ENCODE results near the gene PDZD2.

The PDZD2 gene

DNA sequence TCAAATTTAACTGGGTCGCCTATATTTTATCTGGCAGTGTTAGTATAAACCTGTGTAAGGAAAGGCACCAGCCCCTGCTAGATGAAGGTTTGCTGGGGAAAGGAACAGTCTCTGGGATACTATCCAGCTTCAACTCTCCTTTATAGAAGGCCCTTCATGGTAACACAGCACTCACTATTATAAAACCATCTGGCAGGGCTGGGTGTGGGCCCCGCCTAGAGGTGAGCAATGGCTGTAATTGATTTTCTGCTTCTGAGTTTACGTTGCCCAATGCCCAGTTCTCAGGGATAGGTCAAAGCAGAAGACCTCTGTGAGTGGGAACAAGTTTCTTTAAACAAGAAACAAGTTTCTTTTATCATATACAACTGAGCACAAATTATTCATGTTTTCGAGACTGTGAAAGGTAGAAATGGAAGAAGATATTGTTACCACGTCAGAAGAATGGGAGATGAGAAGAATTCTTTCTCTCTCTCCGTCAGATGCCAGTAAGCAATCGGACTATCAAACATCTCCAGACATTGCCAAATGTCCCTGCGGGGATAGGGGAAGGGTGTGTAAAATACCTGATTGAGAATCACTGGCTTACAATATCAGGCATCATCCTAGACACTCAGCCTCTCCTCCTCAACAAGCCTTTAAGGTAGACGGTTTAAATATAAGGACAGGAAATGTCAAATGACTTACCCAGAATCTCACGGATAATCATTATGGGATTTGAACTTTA is 205.9 kb downstream of the PDZD2 start:
- no peak for DNase-seq
- H3K4me1 ChIP-seq: peaks cover 23% of the 10 kb centered on the region
- H3K9me3 ChIP-seq: no peaks in the 10 kb centered on the region
- H3K27me3 ChIP-seq: no peaks in the 10 kb centered on the region
- no peak for TF ChIP-seq CTCF (IDR thresholded peaks at IDR 0.05; ENCODE audit: low read depth, low read length)
- H3K36me3 ChIP-seq: no peaks in the 10 kb centered on the region
- H3K4me3 ChIP-seq (ENCODE audit: low read depth, low read length): no peak overlapping the region

DNA sequence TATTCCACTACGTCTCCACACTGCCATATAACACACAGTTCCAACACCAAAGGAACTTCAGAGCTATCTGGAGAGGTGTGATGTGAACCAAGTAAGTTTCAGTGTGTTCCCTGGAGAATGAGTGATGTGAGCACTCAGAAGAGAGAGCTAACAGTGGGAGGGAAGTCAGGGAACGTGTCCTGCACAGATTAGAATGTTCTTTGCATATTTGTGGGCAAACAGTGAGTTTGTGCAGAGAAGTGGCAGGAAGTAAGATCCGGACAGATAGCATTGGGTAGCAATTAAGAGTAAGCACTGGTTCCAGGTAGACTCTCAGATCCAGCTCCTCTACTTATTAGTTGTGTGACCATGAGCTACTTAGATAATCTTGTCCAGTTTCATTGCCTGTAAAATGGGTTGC is 206.4 kb downstream of the PDZD2 start:
- H3K9me3 ChIP-seq: no peaks in the 10 kb centered on the region
- H3K4me1 ChIP-seq: peaks cover 23% of the 10 kb centered on the region
- no peak for DNase-seq
- H3K4me3 ChIP-seq (ENCODE audit: low read depth, low read length): no peak overlapping the region
- no peaks in the 10 kb centered on the region for H3K36me3 ChIP-seq
- TF ChIP-seq CTCF (IDR thresholded peaks at IDR 0.05; ENCODE audit: low read depth, low read length): no peak
- H3K27me3 ChIP-seq: no peaks in the 10 kb centered on the region

DNA sequence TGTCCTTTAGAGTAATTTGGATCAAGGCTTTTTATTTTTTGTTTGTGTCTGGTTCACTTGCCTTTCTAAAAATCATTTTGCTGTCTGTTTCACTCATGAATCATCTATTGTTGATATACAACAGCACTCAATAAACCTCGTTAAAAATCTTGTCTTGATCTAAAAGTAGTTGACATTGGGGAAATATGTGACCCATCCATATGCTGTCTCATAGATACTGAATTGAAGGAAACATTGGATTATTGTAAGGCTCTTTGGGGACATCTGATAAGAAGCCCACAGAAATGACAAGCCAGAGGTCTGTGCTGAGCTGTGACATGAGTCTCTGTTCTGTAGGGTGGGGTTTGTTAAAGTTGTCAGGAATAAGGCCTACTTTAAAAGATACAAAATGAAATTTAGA is 208.0 kb downstream of the PDZD2 start:
- Histone ChIP-seq H3K4me1 (peaks cover 30% of the 10 kb centered on the region), H3K36me3 (no peaks in the 10 kb centered on the region), H3K9me3 (no peaks in the 10 kb centered on the region), H3K4me3 (ENCODE audit: low read depth, low read length) (no peak overlapping the region), H3K27me3 (no peaks in the 10 kb centered on the region)
- DNase-seq: peak; percentile 31
- no peak for TF ChIP-seq CTCF (IDR thresholded peaks at IDR 0.05; ENCODE audit: low read depth, low read length)

DNA sequence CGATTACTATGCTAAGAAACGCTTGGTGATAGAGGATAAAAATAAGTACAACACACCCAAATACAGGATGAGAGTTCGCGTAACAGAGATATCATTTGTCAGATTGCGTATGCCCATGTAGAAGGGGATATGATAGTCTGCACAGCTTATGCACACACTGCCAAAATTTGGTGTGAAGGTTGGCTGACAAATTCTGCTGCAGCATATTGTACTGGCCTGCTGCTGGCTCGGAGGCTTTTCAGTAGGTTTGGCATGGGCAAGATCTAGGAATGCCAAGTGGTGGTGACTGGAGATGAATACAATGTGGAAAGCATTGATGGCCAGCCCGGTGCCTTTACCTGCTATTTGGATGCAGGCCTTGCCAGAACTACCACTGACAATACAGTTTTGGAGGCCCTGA is 208.4 kb downstream of the PDZD2 start:
- Histone ChIP-seq H3K4me3 (ENCODE audit: low read depth, low read length) (no peak overlapping the region), H3K9me3 (no peaks in the 10 kb centered on the region), H3K4me1 (peaks cover 30% of the 10 kb centered on the region), H3K36me3 (no peaks in the 10 kb centered on the region), H3K27me3 (no peaks in the 10 kb centered on the region)
- TF ChIP-seq CTCF (IDR thresholded peaks at IDR 0.05; ENCODE audit: low read depth, low read length): no peak
- no peak for DNase-seq

DNA sequence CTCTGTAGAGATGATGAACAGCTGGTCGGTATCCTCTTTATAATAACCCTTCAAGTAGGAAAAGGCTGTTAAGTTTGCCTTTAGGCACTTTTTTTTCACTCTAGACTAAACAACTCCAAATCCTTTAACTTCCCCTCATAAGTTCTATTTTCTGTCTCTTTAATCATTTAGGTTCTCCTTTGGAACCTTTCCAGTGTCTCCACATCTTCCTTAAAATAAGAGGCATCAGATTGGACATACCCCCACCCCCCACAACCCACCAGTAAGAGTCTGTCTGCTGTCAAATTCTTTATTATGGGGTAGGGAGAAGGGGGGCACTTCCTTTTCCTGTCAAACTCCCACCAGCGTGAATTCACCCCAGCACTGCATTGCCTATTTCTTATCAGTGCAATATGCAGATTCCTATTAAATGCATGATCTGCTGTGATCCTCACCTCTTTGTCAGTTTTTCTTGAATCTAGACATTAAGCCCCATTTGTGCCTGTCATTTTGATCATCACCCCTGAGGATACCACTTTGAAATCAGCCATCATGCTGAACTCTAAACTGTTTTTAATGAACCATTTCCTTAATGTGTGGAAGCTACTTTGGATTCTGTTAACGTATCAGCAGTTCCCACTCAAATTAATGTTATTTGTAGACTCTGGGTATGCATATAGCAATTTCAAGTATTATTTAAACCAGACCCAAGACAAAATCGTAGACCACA is 212.2 kb downstream of the PDZD2 start:
- no peak for TF ChIP-seq CTCF (IDR thresholded peaks at IDR 0.05; ENCODE audit: low read depth, low read length)
- Histone ChIP-seq H3K9me3 (no peaks in the 10 kb centered on the region), H3K4me3 (ENCODE audit: low read depth, low read length) (no peak overlapping the region), H3K27me3 (no peaks in the 10 kb centered on the region), H3K4me1 (peaks cover 31% of the 10 kb centered on the region), H3K36me3 (no peaks in the 10 kb centered on the region)
- DNase-seq: no peak
